NOMO-1 (cell line): ENCODE measurements around the gene SLC1A2.

Source experiments
- DNase-seq, 2 experiments: peaks; one replicate each; lab custom pipeline; 2025; ENCODE audit not compliant: unreplicated experiment in 2 of 2; lab: John Stamatoyannopoulos, UW

Gene SLC1A2

GRCh38 chr11:35248558-35249323, 170.6 kb downstream of the SLC1A2 start:
- no peak for DNase-seq

DNA sequence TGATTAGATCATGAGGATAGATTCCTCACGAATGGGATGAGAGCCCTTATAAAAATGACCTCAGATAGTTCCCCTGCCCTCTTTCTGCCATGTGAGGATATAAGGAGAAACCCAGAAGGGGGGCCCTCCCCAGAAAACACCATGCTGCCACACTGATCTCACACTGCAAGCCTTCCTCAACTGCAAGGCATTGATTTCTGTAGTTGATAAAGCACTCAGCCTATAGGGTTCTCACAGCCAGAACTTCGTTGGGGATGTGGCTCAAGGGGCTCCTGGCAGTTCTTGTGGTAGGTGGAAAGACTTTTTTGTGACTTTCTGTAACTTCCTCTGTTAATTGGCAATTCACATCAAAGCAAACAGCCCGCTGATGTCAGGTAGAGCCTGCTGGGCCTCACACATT, 171.5 kb downstream of the SLC1A2 start:
- no peak for DNase-seq

GRCh38 chr11:35247428-35247827, 171.9 kb downstream of the SLC1A2 start:
- no peak for DNase-seq

GRCh38 chr11:35246745-35247144, 172.6 kb downstream of the SLC1A2 start:
- DNase-seq = no peak

DNA sequence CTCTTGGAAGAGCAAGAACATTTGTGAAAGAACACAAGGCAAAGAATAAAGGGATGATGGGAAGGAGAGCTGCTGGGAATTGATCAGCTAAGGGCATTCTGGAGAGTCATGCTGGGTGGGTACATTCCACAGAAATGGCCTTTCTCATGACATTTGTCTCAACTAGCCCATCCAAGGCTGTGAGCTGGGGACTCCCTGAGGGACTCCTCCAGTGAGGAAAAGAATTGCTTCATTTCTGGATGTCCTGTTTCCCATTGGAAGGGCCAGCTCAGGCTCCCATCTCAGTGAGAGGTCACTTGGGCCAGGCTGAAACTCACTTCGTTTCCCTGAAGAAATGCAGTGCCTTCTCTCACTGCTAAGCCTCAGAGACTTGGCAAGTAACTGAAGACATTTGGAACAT, 173.6 kb downstream of the SLC1A2 start:
- no peak for DNase-seq

DNA sequence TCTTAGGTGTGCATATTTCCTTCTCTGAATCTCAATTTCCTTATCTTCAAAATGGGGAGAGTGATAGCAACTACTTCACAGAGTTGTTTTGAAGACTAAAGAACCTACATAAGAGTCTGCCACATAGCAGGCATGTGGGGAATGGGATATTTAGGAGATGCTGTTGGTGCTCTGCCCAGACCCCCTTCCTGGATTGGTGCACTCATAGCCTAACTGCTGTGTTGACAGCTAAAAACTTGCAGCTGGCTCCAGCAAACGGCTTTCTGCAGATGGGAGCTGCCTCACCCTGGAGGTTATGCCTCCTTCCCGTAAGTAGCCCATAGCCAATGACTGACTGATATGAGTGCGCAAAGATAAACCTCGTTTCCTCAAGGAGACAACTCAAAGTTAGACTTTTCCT, 174.3 kb downstream of the SLC1A2 start:
- DNase-seq = no peak

- no peak for DNase-seq
These were observed 175.6 kb downstream of the SLC1A2 start for GRCh38 chr11:35243774-35244173.

GRCh38 chr11:35242412-35243242, 176.7 kb downstream of the SLC1A2 start:
- DNase-seq = peak in 1 of 2 experiments; percentile 39

- no peak for DNase-seq
These were observed 177.8 kb downstream of the SLC1A2 start for GRCh38 chr11:35241531-35241930.

GRCh38 chr11:35241083-35241482, 178.3 kb downstream of the SLC1A2 start:
- no peak for DNase-seq

GRCh38 chr11:35239471-35240075, 179.8 kb downstream of the SLC1A2 start:
- peak; percentile 27 to 59 for DNase-seq

- DNase-seq = no peak
These were observed 180.5 kb downstream of the SLC1A2 start for GRCh38 chr11:35238882-35239281.

- DNase-seq = peak; percentile 54 to 56
These were observed 181.3 kb downstream of the SLC1A2 start for GRCh38 chr11:35237860-35238715.

DNA sequence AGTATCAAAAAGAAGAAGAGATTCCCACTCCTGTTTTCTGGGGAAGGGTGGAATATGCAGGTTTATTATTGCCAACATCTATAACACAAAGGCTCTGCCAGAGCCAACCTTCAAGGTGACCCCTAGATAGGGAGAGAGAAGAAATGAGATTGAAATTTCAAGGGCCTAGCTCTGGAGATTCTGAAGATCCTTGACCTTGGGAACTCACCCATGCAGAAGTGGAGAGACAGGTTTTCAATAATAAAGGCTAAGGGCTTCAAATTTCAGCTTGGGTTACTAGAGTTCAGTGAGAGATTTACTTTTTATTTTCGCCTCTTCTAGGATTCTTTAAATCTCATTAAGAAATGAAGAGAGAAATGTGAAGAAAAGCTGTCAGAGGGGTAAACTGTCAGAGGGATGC, 182.0 kb downstream of the SLC1A2 start:
- no peak for DNase-seq

DNA sequence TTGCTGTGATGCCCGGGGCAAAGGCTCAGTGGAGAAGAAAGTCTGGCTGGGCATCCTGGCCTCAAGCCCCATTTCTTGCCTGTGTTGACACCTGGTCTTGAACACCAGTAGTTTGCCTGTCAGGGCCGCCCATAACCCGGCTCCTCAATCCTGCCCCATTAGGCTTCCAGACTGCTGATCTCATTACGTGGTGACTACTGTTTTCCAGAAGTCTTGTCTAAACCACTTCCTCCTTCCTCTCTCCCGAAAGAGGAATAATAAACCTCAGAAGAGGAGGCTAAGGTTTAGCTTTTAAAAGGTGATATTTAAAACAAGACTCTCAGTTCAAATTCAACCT, 182.7 kb downstream of the SLC1A2 start:
- peak in 1 of 2 experiments; percentile 36 for DNase-seq

DNA sequence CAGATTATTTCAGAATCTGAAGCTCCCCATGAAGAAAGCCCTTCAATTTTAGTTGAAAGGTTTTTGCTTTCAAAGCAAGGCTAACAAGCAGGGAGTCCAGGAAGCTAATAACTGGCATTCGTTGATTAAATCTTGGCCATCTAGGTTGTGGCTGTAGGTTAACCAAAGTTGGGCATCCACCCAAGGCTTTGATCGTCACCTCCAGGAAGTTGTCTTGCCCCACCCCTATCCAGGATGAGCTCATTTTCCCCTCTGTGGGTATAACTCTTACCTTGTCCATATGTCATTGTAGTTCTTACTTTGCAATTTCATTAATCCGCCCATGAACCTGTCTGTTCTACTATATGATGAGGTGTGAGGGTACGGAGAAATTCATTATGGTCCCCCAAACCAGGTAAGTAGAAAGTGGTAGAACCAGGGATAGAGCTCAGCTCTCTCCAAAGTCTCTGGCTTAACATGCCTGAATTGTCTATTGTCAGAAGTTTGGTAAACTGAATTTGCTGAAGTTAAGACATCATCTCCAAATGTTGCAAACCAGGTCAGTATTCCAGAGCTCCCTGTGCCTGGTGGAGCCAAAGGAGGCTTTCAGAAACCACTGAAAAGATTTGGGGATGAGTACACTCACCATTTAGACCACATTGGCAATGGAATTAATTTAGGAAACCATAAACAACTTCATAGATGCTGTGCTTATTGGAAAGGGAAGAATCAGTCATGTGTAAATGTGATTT, 183.3 kb downstream of the SLC1A2 start:
- DNase-seq = no peak

DNA sequence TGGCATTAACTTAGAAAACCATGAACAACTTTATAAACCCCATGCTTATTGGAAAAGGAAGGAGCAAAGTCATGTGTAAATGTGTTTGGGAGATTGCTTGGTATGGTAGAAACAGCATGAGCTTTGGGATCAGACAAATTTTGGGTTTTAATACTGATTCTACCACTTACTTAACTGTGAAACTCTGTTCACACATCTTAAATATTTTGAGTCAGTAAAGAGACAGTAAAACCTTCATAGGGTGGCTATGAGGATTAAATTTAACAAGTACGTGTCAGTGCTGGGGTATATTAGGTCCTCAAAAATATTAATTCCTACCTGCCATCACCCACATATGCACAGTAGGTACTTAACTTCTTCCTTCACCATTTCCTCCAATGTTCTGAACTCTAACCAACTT, 183.9 kb downstream of the SLC1A2 start:
- DNase-seq = no peak

DNA sequence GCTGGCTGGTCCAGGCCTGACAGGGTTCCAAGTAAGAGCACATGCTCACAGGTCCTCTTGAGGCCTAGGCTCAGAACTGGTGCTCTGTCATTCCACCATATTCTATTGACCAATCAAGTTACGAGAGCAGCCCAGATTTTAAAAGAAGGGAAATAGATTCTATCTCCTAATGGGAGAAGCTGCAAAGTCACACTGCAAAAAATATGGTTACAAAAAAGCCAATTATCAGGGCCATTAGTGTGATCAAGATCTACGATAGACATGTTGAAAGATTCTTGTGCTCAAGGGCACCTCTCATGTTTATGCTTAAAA, 184.2 kb downstream of the SLC1A2 start:
- no peak for DNase-seq

- no peak for DNase-seq
These were observed 184.8 kb downstream of the SLC1A2 start for GRCh38 chr11:35234460-35235156.

DNA sequence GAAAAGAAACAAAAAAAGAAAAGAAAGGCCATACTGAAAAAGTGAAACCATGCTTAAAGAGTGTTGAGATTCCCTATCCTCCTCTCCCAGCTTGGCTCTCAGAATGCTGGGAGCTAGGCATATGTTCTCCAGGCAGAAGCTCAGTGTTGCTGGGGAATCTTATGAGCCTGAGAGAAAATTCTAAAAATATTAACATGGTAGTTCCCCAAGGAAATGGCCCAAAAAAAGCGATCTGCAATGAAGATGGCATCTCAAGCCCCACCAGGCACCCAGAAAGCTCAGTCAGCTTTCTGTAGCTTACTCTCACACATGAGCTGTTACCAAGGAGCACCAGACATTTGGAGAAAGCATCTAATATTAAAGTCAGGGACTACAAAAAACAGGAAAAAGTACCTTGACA, 185.8 kb downstream of the SLC1A2 start:
- no peak for DNase-seq
